GM10847 (cell line): ENCODE measurements around the gene RIC8B.

Experiments used
- POLR2A ChIP-seq: IDR thresholded peaks from 2 replicates; pipeline ENCODE4 v1.6.1; 2011; ENCODE audit not compliant: insufficient read length; ENCODE audit errors: extremely low read depth

Gene RIC8B

GRCh38 chr12:106774808-106775524, 484 bp downstream of the RIC8B start:
- no peak for TF ChIP-seq POLR2A

GRCh38 chr12:106776897-106777296, 2.4 kb downstream of the RIC8B start:
- TF ChIP-seq POLR2A, result no peak

- TF ChIP-seq POLR2A, result no peak
Measured at GRCh38 chr12:106780010-106780631, 5.6 kb downstream of the RIC8B start.

DNA sequence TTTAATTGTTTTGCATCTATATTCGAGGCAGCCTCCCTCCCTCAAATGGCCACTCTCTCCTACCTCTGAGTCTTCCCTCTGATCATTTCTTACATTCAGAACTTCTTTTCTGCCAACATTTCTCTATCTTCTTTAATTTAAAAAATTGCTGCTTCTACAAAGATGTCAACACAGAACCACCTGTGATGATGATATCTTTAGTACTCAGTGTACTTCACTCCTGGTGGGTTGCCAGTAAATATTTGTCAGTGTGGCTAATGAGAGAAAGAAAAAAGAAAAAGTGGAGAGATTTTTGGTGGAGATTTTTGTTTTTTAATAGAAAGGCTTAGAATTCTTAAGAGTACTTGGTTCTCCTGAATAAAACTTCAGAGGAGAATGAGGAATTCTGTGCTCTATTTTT, 8.1 kb downstream of the RIC8B start:
- TF ChIP-seq POLR2A, result no peak

DNA sequence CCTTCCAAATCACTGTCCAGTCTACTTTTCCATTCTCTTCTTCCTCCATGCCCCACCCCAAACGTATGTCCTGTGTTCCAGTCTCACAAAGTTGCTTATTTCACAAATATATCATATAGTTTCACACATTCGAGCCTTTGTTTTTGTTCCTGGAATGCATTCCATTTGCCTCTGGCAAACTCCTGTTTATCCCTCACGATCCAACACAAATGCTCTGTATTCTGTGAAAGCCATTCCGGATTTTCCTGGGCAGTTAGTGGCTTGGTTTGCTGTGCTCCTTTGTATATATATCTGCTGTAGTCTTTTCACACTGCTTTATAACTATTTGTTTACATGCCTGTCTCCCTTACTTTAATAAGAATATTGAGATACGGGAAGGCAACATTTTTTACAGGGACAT, 9.0 kb downstream of the RIC8B start:
- TF ChIP-seq POLR2A, result no peak

- TF ChIP-seq POLR2A, result no peak
Measured at GRCh38 chr12:106790020-106790419, 15.5 kb downstream of the RIC8B start.

- no peak for TF ChIP-seq POLR2A
Measured at GRCh38 chr12:106791531-106791930, 17.0 kb downstream of the RIC8B start.

DNA sequence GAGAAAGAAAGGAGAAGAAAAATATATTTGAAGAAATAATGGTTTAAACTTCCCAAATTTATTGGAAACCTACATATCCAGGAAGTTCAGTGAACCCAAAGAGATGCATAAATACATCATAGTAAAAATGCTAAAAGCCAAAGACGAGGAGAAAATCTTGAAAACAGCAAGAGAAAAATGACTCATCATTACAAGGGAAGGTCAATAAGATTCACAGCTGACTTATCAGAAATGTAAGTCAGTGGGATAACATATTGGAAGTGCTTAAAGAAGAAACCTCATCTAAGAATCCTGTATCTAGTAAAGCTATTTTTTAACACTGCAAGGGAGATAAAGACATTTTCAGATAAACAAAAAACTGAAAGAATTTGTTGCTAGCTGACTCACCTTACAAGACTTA, 19.9 kb downstream of the RIC8B start:
- no peak for TF ChIP-seq POLR2A

- no peak for TF ChIP-seq POLR2A
Measured at GRCh38 chr12:106801167-106801708, 26.8 kb downstream of the RIC8B start.

DNA sequence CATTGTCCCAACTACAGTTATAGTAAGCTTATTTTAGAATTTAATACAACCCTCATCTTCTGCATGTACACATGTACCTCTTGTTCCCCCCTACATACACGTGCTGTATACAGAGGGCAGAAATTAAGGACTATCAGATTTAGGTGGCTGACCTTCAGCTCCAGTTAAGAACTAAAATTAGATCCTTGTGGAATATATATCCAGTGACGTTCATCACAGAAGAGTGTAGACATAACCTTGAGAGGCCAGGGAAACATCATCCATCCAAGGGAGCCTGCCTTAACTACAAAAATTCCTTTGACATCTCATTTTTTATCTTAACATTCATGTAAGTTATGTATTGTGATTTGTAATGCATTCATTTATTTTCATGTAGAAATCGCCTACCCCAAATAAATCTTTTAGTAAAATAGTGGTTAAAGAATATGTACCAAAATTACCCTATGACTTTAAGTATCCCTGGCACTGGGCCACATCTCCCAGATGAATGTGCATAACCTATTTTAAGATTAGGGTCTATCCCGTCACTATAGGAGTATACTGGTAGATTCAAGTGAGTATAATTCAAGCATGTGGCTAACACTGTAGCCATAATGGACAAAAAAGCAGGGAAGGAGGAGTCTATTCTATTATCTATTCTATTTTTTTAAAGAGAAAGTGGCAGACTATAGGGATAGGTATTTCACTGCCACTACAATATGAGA, 27.5 kb downstream of the RIC8B start:
- TF ChIP-seq POLR2A, result no peak

DNA sequence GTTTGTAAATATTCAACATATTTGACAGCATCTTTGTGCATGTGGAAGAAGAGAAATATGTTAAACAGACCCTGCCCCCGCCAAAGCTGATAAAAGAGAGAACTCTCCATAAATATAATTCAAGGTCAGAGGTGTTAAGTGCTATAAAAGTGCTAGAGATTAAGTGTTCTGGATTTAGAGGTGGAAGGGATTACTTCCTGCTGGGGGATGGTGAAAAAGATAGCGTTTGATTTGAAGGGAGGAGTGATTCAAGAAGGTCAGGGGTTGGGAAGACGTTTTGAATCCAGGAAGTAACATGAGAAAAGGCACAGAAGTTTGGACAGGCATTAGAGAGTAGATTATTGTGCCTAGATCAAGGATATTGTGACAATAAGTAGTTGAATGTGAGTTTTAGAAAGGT, 30.2 kb downstream of the RIC8B start:
- TF ChIP-seq POLR2A, result no peak

GRCh38 chr12:106814714-106815113, 40.2 kb downstream of the RIC8B start:
- TF ChIP-seq POLR2A, result no peak

GRCh38 chr12:106815741-106816140, 41.3 kb downstream of the RIC8B start:
- TF ChIP-seq POLR2A, result no peak

DNA sequence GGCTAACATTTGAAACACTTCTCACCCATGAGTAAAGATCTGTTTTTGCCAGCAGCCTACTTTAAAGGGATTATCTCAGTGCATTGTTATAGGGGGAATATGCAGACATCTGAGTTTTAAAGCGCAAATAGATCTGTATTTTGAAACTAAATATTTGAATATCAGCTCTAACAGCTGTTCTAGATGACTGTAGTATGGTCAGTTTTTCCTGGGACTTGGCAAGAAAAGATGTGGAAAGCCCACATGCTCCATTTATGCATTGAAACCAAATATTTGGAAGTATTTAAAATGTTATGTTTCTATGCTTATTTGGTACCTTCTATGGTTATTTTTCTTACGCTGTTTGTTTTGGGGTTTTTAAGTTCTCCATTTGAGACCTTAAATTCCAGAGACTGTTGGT, 41.7 kb downstream of the RIC8B start:
- no peak for TF ChIP-seq POLR2A

DNA sequence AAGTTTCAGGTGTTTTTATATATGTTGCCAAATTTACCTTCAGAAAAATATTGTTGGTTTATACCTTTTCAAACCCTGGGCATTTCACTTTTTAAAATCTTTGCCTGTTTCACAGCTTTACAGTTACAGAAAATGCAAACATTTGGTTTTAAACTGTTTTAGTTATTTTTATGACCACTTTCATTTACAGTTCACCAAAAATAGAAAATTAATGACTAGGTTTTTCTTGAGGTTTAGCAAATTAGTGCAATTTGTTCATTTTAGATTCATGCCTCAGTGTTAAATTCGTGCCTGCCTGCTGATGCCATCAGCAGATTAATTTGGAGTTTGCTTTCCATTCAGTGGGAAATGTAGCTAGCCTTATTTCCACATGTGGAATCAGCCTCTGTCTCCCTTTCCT, 45.5 kb downstream of the RIC8B start:
- TF ChIP-seq POLR2A, result no peak

DNA sequence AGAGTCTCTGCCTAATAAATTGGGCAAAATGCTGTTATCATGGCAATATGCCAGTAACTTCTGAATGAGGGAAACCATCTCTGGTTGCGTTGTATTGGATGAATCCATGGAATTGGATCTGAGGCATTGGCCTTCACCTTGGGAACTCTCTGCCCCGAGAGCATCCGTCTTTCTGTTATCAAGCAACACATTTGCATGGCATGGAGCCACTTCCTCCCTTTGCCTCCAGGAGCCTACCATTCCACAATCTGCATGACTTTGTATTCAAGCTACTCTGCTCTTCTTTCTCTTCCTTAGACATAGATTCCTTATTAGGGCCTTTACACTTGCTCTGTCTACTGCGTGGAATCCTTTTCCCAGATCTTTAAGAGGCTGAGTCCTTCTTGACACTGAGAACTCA, 57.2 kb downstream of the RIC8B start:
- no peak for TF ChIP-seq POLR2A

GRCh38 chr12:106837782-106838181, 63.3 kb downstream of the RIC8B start:
- no peak for TF ChIP-seq POLR2A

GRCh38 chr12:106839333-106839732, 64.9 kb downstream of the RIC8B start:
- no peak for TF ChIP-seq POLR2A
